ENCODE measurements around the gene ADAR. TPM values are rescaled to one million over a fixed set of nuclear protein-coding genes. Genes with fewer than 3 reads are reported as not detected.

The ADAR gene
- total RNA-seq, 1 donor from 2014 or later, result 59.1 TPM

GRCh38 chr1:154556422-154556821 lies 51.6 kb downstream of the ADAR start:
- no peak for DNase-seq

DNA sequence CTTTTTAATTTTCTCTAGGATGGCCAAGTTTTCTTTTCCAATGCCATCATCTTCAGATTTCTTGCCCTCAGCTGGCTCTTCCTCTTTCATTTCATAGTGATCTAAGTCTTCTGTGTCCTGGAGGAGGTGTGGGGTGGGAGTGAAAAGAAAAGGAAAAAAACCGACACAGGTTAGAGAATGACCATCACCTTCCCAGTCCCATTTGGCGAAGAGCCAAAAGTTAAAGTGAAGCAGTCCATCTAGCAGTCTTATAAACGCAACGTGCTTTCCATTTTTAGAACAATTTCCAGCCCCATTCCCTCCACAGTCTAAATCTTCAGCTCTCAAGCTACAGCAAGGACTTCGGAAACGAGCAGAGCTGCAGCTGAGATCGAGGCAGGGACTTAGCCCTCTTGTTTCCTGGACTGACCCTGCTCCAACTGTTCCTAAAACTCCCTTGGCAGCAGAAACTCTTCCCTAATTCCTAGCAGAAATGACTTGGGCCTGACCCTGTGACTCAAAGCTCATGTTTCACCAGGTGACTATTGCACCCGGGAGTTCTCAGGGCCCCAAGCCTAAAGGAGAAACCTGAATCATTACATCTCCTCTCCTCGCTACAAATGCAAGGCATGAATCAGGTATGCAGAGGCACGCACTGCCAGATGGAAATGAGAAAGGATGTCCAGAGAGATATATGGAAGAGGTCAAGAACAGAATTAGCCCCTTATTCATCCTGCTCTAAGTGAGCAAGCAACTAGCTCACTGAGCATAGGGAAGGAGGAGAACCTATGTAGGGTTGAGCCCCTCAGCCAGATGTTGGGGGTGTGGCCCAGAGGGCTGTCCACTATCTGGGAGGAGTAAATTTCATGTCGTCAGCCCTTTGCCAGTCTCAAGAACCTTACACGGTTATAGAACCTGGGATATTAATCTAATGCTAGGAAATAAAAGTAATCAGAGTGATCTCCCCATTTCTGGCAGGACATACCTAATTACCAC lies 54.6 kb downstream of the ADAR start:
- DNase-seq, result no peak

- DNase-seq, result no peak
Observed at GRCh38 chr1:154552036-154552435, 56.0 kb downstream of the ADAR start.

DNA sequence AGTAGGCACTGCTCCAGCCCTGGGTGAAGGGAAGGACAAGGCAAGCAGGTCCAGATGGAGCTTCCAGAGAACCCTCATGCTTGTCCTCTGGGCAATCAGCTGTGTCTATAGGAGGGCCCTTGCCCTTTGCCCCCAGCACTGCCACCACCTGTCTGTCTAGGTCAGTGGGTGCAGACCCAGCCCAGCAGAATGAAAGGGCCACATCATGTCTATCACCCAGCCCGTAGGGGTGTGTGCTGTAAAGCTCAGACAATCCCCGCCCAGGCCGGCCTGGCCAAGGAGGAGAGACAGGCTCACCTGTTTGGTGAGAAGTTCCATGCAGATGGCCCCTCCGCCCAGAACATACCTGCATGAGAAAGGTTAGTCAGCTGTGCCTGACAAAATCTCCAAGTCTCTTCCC lies 56.5 kb downstream of the ADAR start:
- DNase-seq, result no peak

GRCh38 chr1:154550657-154551056 lies 57.3 kb downstream of the ADAR start:
- no peak for DNase-seq

- no peak for DNase-seq
Observed at GRCh38 chr1:154550070-154550469, 57.9 kb downstream of the ADAR start.

DNA sequence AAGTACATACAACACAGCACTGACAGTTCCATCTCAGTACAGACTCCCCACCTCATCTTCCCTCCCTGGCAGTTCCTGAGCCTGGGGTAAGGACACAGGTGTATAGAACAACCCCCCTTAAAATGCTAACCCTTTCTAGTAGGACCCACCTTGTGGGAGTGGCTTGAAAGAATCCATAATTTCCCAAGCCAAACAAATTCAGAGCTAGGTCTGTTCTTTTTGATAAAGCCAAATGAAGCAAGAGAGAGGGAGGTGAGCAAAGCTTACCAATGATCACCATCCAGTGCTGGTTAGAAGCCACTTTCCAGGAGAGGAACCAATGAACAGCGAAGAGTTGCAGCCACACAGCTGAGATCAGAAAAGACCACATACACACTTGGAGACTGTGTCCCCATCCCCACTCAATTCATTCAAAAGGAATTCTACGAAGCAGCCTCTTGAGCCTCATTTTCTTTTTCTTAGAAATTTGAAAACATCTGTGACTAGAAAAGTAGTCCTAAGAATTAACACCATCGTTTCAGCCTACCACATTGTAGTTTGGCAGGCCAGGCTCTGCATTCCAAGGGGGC lies 58.7 kb downstream of the ADAR start:
- DNase-seq, result no peak

DNA sequence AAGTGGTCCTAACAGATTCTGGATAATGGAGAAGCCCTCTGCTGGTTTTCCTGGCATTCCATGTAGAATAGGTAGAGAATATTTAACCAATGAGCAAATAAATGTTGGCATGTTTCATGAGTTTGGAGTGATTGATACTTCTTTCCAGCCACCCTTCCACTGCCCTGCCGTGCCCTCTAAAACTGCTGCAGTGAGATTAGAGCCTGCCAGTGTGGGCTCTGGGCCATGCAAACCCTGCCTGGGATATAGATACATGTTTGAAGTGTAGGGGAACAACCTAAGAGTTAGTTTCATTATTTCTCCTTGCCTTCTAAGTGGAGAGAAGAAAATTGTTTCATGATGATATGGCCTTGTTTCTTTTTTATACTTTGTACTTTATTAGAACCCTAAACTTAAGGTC lies 60.0 kb downstream of the ADAR start:
- no peak for DNase-seq

DNA sequence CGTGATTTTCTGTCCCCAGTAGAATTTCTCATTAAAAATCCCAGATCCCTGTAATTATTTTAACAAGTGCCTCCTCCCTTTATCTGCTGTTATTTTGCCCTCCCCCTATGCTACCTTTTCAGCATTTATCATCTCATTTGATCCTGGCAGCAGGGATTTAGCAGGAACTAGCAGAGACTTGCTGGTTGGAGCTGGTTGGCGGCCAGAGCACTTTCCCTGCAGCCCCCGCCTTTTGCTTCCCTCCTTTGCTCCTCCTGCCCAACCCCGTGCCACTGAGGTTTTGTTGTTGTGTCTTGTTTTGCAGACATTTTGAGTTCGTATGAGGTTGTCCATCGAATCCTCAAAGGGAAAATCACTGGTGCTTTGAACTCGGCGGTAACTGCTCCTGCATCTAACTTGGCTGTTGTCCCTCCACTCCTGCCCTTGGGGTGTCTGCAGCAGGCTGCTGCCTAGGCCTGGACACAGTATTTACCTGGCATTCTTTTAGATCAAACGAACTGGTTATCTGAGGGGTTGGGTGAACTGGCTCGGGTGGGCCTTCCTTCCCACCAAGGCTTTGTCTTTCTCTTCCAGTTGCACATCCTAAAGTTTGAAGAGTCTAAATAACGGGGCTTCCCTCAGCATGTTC lies 60.8 kb downstream of the ADAR start:
- DNase-seq, result no peak

- DNase-seq, result peak; percentile 11
Observed at GRCh38 chr1:154546264-154547063, 61.5 kb downstream of the ADAR start.

GRCh38 chr1:154541231-154541630 lies 66.8 kb downstream of the ADAR start:
- DNase-seq, result no peak

GRCh38 chr1:154539486-154540483 lies 68.2 kb downstream of the ADAR start:
- DNase-seq, result no peak

- DNase-seq, result no peak
Observed at GRCh38 chr1:154536570-154536969, 71.4 kb downstream of the ADAR start.

- no peak for DNase-seq
Observed at GRCh38 chr1:154533952-154534844, 73.8 kb downstream of the ADAR start.

Other genes with a start within 250 kb of the ADAR start
- 2.8 TPM for gene IL6R, start 202.8 kb downstream of the ADAR start, total RNA-seq
- gene TDRD10, start 106.0 kb downstream of the ADAR start, total RNA-seq, result 0.16 TPM
- 2.0 TPM for gene SHE, start 105.8 kb downstream of the ADAR start, total RNA-seq
- 20.6 TPM for gene UBE2Q1, start 49.5 kb downstream of the ADAR start, total RNA-seq
- gene CHRNB2, start 40.4 kb downstream of the ADAR start, total RNA-seq, result 20.4 TPM

Data from occipital lobe (tissue), 2 donors.